Body of pancreas (tissue), 4 donors: ENCODE data around the gene LGALS16. TPM values are rescaled to one million over a fixed set of nuclear protein-coding genes. Genes with fewer than 3 reads are reported as not detected.
"Not testable (repeated sequence)": the region's sequence is repeated elsewhere in the genome, so short reads cannot be mapped to it uniquely, and the experiment has no call there.

Experiments
- ATAC-seq: fragments of 150-250 bp; one replicate; pipeline ENCODE4 v1.9.1; 2016
- DNase-seq, 4 donors: peaks; one replicate each; pipeline ENCODE4 v3.0.0-alpha.2; 2019
- H3K27ac ChIP-seq, 4 donors: fragments of 200-600 bp; sonication (generic); 1 replicate in 3 of 4; 2 replicates in 1 of 4; pipeline versions ENCODE4 v1.5.1 to v1.6.1; 2016 to 2019; ENCODE audit warnings: mild to moderate bottlenecking in 1 of 4, mixed read lengths in 1 of 4, moderate library complexity in 1 of 4
- H3K27me3 ChIP-seq, 2 donors: fragments of 200-600 bp; sonication (generic); one replicate each; pipeline ENCODE4 v1.6.0; 2016; ENCODE audit warnings: mild to moderate bottlenecking in 1 of 2
- H3K36me3 ChIP-seq, 2 donors: fragments of 200-600 bp; sonication (generic); replicated peaks in 1 of 2; 2 replicates each; pipeline ENCODE4 v1.5.1; 2016; ENCODE audit warnings: low read depth in 2 of 2; ENCODE audit not compliant: insufficient read depth in 1 of 2
- H3K4me1 ChIP-seq: fragments of 200-600 bp; sonication (generic); one replicate; pipeline ENCODE4 v1.6.0; 2016
- H3K4me3 ChIP-seq, 2 donors: fragments of 200-600 bp; sonication (generic); 1 replicate in 1 of 2; 2 replicates in 1 of 2; pipeline ENCODE4 v1.5.1; 2016 to 2019
- H3K9me3 ChIP-seq, 3 donors: fragments of 200-600 bp; sonication (generic); 1 replicate in 2 of 3; 2 replicates in 1 of 3; pipeline ENCODE4 v1.5.1; 2016
- POLR2A ChIP-seq, 3 donors: fragments of 450-650 bp; IDR thresholded peaks; one replicate each; pipeline ENCODE4 v1.6.1; 2016; ENCODE audit warnings: antibody characterized with exemption in 3 of 3, mild to moderate bottlenecking in 2 of 3
- WGBS, 2 donors: methylation state at CpG; one replicate each; pipeline ENCODE4 v1.1.5; 2017; 5-methylcytosine and 5-hydroxymethylcytosine counted together
- intact Hi-C: fragments of 100-400 bp; cut with DNase I; formaldehyde crosslinking; loops from one replicate; pipeline ENCODE4 v1.15.1; 2023
- total RNA-seq, 2 donors: library from RNA; depleted of rRNA; stranded (reverse); fragments of >200 nt; gene quantifications; one replicate each; pipeline ENCODE4 v1.1.0, GENCODE V29; 2016
- TF ChIP-seq, protein P1 (sequence below), 7 experiments: fragments of 450-650 bp in 4 of 7; fragments of 200-600 bp in 3 of 7; sonication (generic) in 3 of 7; IDR thresholded peaks; one replicate each; pipeline ENCODE4 v1.5.1; 2016 to 2019; ENCODE audit warnings: antibody characterized with exemption in 7 of 7

Gene LGALS16
- total RNA-seq, 2 donors from 2014 or later = not detected

DNA sequence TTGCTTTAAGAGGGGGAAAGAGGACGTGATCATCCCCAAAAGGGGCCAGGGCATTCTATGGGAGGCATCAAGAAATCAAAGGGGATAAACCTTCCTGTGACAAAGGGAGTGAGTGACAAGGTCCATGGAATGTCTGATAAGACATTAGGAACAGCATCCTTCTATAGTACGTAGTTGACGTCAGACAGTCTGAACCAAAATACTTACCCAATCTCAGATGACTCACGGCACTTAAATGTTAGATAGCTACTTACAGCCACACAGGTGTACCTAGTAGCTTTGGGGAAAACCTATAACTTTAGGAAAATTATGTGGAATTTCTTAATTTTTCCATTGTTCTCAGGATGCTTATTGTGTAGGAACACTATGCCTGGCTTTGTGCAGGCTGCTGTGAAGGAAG, 4.9 kb downstream of the LGALS16 start:
- Histone ChIP-seq H3K36me3 (no peaks in the 10 kb centered on the region), H3K9me3 (no peaks in the 10 kb centered on the region), H3K27me3 (no peaks in the 10 kb centered on the region), H3K27ac (no peak overlapping the region), H3K4me3 (no peak overlapping the region), H3K4me1 (no peaks in the 10 kb centered on the region)
- ATAC-seq = no peak
- no peak for TF ChIP-seq POLR2A (IDR thresholded peaks at IDR 0.05)
- TF ChIP-seq, protein P1, sequence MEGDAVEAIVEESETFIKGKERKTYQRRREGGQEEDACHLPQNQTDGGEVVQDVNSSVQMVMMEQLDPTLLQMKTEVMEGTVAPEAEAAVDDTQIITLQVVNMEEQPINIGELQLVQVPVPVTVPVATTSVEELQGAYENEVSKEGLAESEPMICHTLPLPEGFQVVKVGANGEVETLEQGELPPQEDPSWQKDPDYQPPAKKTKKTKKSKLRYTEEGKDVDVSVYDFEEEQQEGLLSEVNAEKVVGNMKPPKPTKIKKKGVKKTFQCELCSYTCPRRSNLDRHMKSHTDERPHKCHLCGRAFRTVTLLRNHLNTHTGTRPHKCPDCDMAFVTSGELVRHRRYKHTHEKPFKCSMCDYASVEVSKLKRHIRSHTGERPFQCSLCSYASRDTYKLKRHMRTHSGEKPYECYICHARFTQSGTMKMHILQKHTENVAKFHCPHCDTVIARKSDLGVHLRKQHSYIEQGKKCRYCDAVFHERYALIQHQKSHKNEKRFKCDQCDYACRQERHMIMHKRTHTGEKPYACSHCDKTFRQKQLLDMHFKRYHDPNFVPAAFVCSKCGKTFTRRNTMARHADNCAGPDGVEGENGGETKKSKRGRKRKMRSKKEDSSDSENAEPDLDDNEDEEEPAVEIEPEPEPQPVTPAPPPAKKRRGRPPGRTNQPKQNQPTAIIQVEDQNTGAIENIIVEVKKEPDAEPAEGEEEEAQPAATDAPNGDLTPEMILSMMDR (IDR thresholded peaks at IDR 0.05) = no peak
- 56 to 63% methylated on average over 4 of the region's 4 CpGs for WGBS, 2 donors
- intact Hi-C loops = no loop called here
- no peak for DNase-seq

DNA sequence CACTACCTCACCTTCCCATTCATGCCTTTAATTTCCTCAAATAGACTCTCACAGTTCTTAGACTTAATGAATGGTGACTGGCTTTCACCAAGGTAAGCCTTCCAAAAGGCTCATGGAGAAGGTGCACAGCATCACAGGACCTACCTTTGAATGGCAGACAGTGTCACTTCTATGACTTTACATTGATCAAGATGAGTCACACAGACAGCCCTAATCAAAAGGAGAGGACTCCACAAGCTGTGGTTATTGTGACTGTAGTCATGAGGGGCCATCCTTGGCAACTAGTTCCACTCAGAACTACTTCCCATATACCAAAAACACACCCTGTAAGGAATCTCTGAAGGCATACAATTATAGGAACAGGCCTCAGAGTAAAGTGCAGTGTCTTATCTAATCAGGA, 5.9 kb downstream of the LGALS16 start:
- Histone ChIP-seq H3K27ac (no peak overlapping the region), H3K4me1 (no peaks in the 10 kb centered on the region), H3K9me3 (no peaks in the 10 kb centered on the region), H3K27me3 (no peaks in the 10 kb centered on the region), H3K4me3 (no peak overlapping the region), H3K36me3 (no peaks in the 10 kb centered on the region)
- TF ChIP-seq, protein P1 (IDR thresholded peaks at IDR 0.05) = no peak
- ATAC-seq (no peak), DNase-seq (no peak)
- intact Hi-C loops = no loop called here

DNA sequence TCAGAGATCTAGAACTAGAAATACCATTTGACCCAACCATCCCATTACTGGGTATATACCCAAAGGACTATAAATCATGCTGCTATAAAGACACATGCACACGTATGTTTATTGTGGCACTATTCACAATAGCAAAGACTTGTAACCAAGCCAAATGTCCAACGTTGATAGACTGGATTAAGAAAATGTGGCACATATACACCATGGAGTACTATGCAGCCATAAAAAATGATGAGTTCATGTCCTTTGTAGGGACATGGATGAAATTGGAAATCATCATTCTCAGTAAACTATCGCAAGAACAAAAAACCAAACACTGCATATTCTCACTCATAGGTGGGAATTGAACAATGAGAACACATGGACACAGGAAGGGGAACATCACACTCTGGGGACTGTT, 14.1 kb downstream of the LGALS16 start:
- H3K9me3 ChIP-seq, DNase-seq, H3K4me3 ChIP-seq, H3K4me1 ChIP-seq, ATAC-seq, H3K27ac ChIP-seq, H3K27me3 ChIP-seq, H3K36me3 ChIP-seq: not testable (repeated sequence)
- intact Hi-C loops = loop anchor here (5.0 kb wide), 1 partner anchor 118 kb away; no protein-coding TSS in a partner anchor
- WGBS, 2 donors = 61 to 62% methylated on average over 2 to 3 of the region's 3 CpGs

DNA sequence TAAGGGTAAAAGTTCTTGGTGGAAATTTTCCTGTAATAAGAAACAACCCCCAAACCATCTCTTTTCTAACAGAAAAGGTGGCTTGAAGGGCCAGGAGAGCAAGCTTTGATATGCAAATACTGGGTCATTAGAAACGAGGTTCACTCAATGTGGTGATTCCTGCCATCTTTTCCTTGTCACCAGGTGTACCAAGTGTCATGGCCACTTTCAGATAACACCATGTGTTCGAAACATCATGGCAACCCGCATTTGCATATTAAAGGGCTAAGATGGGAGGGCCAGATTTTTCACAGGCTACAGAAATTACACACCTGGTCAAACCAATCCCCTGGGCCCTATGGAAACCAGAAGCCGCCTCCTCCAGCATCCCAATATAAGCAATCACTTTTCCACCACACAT, 15.3 kb downstream of the LGALS16 start:
- Histone ChIP-seq H3K27ac (no peak overlapping the region), H3K4me3 (no peak overlapping the region), H3K4me1 (no peaks in the 10 kb centered on the region), H3K27me3 (no peaks in the 10 kb centered on the region), H3K36me3 (no peaks in the 10 kb centered on the region), H3K9me3 (no peaks in the 10 kb centered on the region)
- 32% methylated on average over 4 of the region's 4 CpGs for WGBS, 2 donors
- ATAC-seq = no peak
- no peak for DNase-seq
- no peak for TF ChIP-seq POLR2A (IDR thresholded peaks at IDR 0.05)
- TF ChIP-seq, protein P1 (IDR thresholded peaks at IDR 0.05) = no peak
- intact Hi-C loops = loop anchor here (5.0 kb wide), 1 partner anchor 119 kb away; no protein-coding TSS in a partner anchor

DNA sequence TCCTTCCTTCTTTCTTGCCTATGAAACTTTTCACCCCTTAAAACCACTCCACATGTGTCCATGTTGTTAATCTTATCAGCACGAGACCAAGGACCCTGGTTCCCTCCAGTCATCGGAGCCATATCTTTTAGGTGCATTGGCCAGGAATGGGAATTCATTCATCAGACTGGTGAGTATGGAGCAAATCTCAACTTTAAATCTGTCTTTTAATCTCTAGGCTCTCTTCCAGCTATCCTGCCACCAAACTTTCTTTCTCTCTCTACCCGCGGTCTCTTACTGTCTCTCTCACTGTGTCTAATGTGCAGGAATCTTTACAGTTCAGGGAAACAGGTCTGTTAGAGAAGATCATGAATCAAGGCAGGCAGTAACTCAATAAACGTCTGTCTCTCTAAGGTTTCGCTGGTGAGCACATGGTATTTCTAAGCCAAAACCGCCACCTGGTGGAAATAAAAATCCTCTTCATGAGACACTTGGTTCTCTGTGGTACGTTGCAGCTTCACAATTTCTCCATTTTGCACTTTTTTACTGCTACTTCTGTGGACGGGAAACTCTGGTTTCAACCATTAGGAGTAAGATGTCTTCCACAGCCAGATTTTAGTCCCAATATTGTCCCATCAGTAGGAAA, 16.1 kb downstream of the LGALS16 start:
- ATAC-seq (peak; percentile 66), DNase-seq (peak in 3 of 4 donors; percentile 31 to 59 (median 33))
- H3K4me3 ChIP-seq = no peak overlapping the region
- no peaks in the 10 kb centered on the region for H3K36me3 ChIP-seq
- WGBS, 2 donors = 5% methylated on average over 9 of the region's 9 CpGs
- H3K27ac ChIP-seq = no peak overlapping the region
- no peaks in the 10 kb centered on the region for H3K27me3 ChIP-seq
- TF ChIP-seq, protein P1 (IDR thresholded peaks at IDR 0.05) = peak; percentile 20 to 73 (median 64)
- TF ChIP-seq POLR2A (IDR thresholded peaks at IDR 0.05) = no peak
- no peaks in the 10 kb centered on the region for H3K9me3 ChIP-seq
- intact Hi-C loops = loop anchor here (5.0 kb wide), 1 partner anchor 120 kb away; no protein-coding TSS in a partner anchor
- no peaks in the 10 kb centered on the region for H3K4me1 ChIP-seq
